K562 (cell line): Measurements from ENCODE around the gene ATP2A2. TPM values are rescaled to one million over a fixed set of nuclear protein-coding genes. Genes with fewer than 3 reads are reported as not detected.

Experiments used
- BHLHE40 ChIP-seq: IDR thresholded peaks from 2 replicates; pipeline ENCODE4 v1.6.1; 2011; ENCODE audit warnings: low read length, improper control_type of control experiment
- CCAR2 ChIP-seq: fragments of 200-400 bp; formaldehyde crosslinking; IDR thresholded peaks from 2 replicates; pipeline ENCODE4 v1.6.1; 2017; ENCODE audit warnings: mild to moderate bottlenecking, low read depth, low read length
- CREB3L1 ChIP-seq: fragments of 450-650 bp; IDR thresholded peaks from 2 replicates; pipeline ENCODE4 v1.6.1; 2014; ENCODE audit warnings: low read depth, mild to moderate bottlenecking, moderate library complexity, borderline replicate concordance
- ETV6 ChIP-seq, 3 experiments: fragments of 150-350 bp in 1 of 3; sonication (generic) in 1 of 3; formaldehyde crosslinking in 1 of 3; IDR thresholded peaks; 2 replicates each; pipeline versions ENCODE4 v1.6.1 to v1.8.0; 2014 to 2022; ENCODE audit warnings: borderline replicate concordance in 2 of 3, low read depth in 2 of 3, antibody characterized with exemption in 1 of 3, low read length in 1 of 3, mild to moderate bottlenecking in 1 of 3, missing genetic modification reagents in 1 of 3
- HDAC3 ChIP-seq: fragments of 450-650 bp; IDR thresholded peaks from 2 replicates; pipeline ENCODE4 v1.6.1; 2018; ENCODE audit warnings: borderline replicate concordance, mild to moderate bottlenecking, moderate library complexity; ENCODE audit not compliant: partially characterized antibody
- MAX ChIP-seq: sonication (generic); formaldehyde crosslinking; IDR thresholded peaks from 2 replicates; pipeline ENCODE4 v1.9.0; 2022; ENCODE audit warnings: mild to moderate bottlenecking, missing genetic modification reagents
- MTF1 ChIP-seq: fragments of 250-450 bp; sonication (Bioruptor Pico); IDR thresholded peaks from 2 replicates; pipeline ENCODE4 v1.9.0; 2021; ENCODE audit warnings: moderate library complexity, mild to moderate bottlenecking, inconsistent platforms, borderline replicate concordance
- NCOA4 ChIP-seq: fragments of 450-650 bp; IDR thresholded peaks from 2 replicates; pipeline ENCODE4 v1.6.1; 2018; ENCODE audit warnings: mild to moderate bottlenecking; ENCODE audit not compliant: partially characterized antibody
- SMAD3 ChIP-seq: fragments of 450-650 bp; formaldehyde crosslinking; conservative IDR thresholded peaks from 2 replicates; pipeline ENCODE4 v1.4.0; 2020; ENCODE audit warnings: mild to moderate bottlenecking
- ZBTB49 ChIP-seq: sonication (generic); formaldehyde crosslinking; IDR thresholded peaks from 2 replicates; pipeline ENCODE4 v1.8.0; 2022; ENCODE audit warnings: missing genetic modification reagents, mild to moderate bottlenecking, borderline replicate concordance
- ZNF121 ChIP-seq: sonication (generic); formaldehyde crosslinking; conservative IDR thresholded peaks from 2 replicates; pipeline ENCODE4 v1.8.0; 2022; ENCODE audit warnings: missing genetic modification reagents
- ZNF407 ChIP-seq: fragments of 450-650 bp; IDR thresholded peaks from 2 replicates; pipeline ENCODE4 v1.6.1; 2016; ENCODE audit warnings: low read depth
- ZNF668 ChIP-seq: fragments of 250-450 bp; sonication (Bioruptor Pico); IDR thresholded peaks from 2 replicates; pipeline ENCODE4 v1.8.0; 2022; ENCODE audit warnings: mild to moderate bottlenecking, inconsistent platforms
- polyA plus RNA-seq, 8 experiments: library from polyadenylated mRNA; depleted of rRNA in 4 of 8; stranded (reverse) in 5 of 8; unstranded in 3 of 8; fragments of >200 nt; fragmentation: Nextera tagmentation in 2 of 8; fragmentation: Illumina TruSeq in 1 of 8; extraction: Ambion mirVana in 2 of 8; extraction: Trizol in 1 of 8; gene quantifications; 2 replicates each; pipeline versions ENCODE4 v1.2.1 to v1.2.3, GENCODE V29; 2011 to 2014; ENCODE audit warnings: inconsistent platforms in 1 of 8, missing spikeins in 1 of 8
- total RNA-seq, 7 experiments: library from RNA; depleted of rRNA in 6 of 7; stranded (reverse); fragments of >200 nt in 6 of 7; fragmentation: Illumina TruSeq in 2 of 7; extraction: Trizol in 2 of 7; gene quantifications; 2 replicates each; pipeline versions ENCODE4 v1.2.1 to v1.2.3, GENCODE V29; 2011 to 2021; ENCODE audit warnings: low replicate concordance in 1 of 7

ATP2A2 gene
- total and polyA plus RNA-seq, 9 of the 15 experiments (the other 6 are each of a cell fraction or from before 2014, with no cell fraction given), result 5.2 to 205 (median 51.6) TPM

- TF ChIP-seq ZBTB49, result no peak
- no peak for TF ChIP-seq SMAD3 (CRISPR knock-in tag)
- TF ChIP-seq CREB3L1, result no peak; the same call in 1 of the 2 replicates
- TF ChIP-seq HDAC3, result no peak
- TF ChIP-seq NCOA4, result no peak
- no peak for TF ChIP-seq MTF1 (CRISPR knock-in tag)
- no peak for TF ChIP-seq BHLHE40
- TF ChIP-seq ETV6 (IDR thresholded peaks at IDR 0.05; ENCODE audit: borderline replicate concordance in 1 of 2, low read depth in 2 of 2, low read length in 1 of 2), result no peak
- no peak for TF ChIP-seq ETV6 (CRISPR knock-in tag; IDR thresholded peaks at IDR 0.05; ENCODE audit: borderline replicate concordance)
- 0 out of 2 replicates have a peak, but pooled peaks have one; percentile 58 for TF ChIP-seq ZNF668 (CRISPR knock-in tag)
- TF ChIP-seq CCAR2, result no peak
- TF ChIP-seq ZNF407, result no peak
- no peak for TF ChIP-seq ZNF121
- TF ChIP-seq MAX (CRISPR knock-in tag), result peak; percentile 79
Measured at GRCh38 chr12:110280779-110281548, at the start of gene ATP2A2 (continued).
